Measurements from ENCODE around the gene FGF22. TPM values are rescaled to one million over a fixed set of nuclear protein-coding genes. Genes with fewer than 3 reads are reported as not detected.
"Not testable (repeated sequence)": the region's sequence is repeated elsewhere in the genome, so short reads cannot be mapped to it uniquely, and the experiment has no call there.

FGF22 gene
- total and polyA plus RNA-seq, 2 of the 4 experiments (the other 2 are of a cell fraction), result 0.14 TPM; not detected in 1

DNA sequence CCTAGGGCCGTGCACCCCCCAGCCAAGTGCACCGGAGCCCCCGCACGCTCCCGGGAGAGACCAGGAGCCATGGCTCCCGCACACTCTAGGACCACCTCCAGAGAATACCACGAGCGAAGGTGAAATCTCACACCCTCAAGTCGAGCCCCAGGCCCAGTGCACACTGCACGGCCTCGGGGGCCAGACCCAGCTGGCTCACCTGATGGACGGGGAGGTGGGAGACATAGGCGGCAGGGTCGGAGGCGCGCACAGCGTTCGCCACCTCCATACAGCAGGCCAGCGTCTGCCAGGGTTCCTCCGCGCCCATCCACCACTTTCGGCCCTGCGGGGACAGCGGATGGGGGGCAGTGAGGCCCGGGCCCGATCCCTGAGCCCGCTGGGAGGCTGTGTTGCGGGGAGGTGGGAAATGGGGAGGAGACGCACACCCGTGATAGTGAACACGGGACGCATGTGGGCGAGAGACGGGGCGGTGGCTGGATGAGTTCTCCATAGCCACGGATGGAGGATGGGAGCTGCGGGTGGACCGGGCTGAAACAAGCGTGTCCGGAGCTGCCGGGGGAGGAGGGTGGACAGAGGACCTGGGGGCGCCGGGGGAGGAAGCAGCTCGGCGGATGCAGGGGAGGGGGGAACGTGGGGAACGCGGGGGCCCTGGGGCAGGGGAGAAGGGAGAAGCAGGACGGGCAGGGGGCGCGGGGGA, 19.4 kb upstream of the FGF22 start:
- in situ Hi-C loops (cut with MboI; ENCODE audit: low sequenced_read_pairs), result no loop called here
- intact Hi-C loops (cut with micrococcal nuclease), result no loop called here
- Histone ChIP-seq H3K9ac (ENCODE audit: low read depth, low read length) (no peak overlapping the region), H3K27ac (ENCODE audit: insufficient read depth, low read length) (no peak overlapping the region), H2BK20ac (ENCODE audit: low read depth, low read length) (no peak overlapping the region), H3K4me2 (ENCODE audit: low read depth, low read length) (no peak overlapping the region), H3K79me1 (ENCODE audit: low read depth in 1 of 2, low read length in 2 of 2) (no peaks in the 10 kb centered on the region), H3K14ac (replicated peaks; ENCODE audit: low read depth, low read length) (no peak overlapping the region), H3K18ac (ENCODE audit: low read depth, low read length) (no peak overlapping the region), H2AFZ (replicated peaks; ENCODE audit: low read length, poor library complexity) (no peak overlapping the region), H2BK15ac (ENCODE audit: low read depth, low read length) (no peak overlapping the region), H3K4me1 (ENCODE audit: control insufficient read depth, insufficient read depth, low read length) (no peaks in the 10 kb centered on the region), H4K8ac (ENCODE audit: low read depth in 2 of 2, low read length in 2 of 2) (no peak overlapping the region), H2BK5ac (ENCODE audit: low read depth, low read length, poor library complexity, severe bottlenecking) (no peak overlapping the region), H4K20me1 (ENCODE audit: insufficient read depth, low read length) (peaks cover 3% of the 10 kb centered on the region), H3K9me3 (ENCODE audit: control insufficient read depth, insufficient read depth, low read length) (no peaks in the 10 kb centered on the region), H2AK5ac (ENCODE audit: low read depth, low read length) (no peak overlapping the region), H2BK120ac (ENCODE audit: low read depth, low read length) (no peak overlapping the region), H3K9me1 (ENCODE audit: insufficient read depth, low read length) (no peaks in the 10 kb centered on the region), H3K36me3 (ENCODE audit: control insufficient read depth, insufficient read depth, low read length) (peaks cover 45% of the 10 kb centered on the region), H3K56ac (ENCODE audit: extremely low read depth, insufficient read depth, low read length) (no peak overlapping the region), H2AK9ac (replicated peaks; ENCODE audit: low read depth, low read length, poor library complexity) (no peak overlapping the region), H3K27me3 (ENCODE audit: control insufficient read depth, insufficient read depth, low read length) (no peaks in the 10 kb centered on the region; the same call in 1 of the 2 replicates), H3K4ac (ENCODE audit: low read depth, low read length) (no peak overlapping the region), H4K91ac (ENCODE audit: insufficient read depth, low read depth, low read length) (no peak overlapping the region), H3K4me3 (ENCODE audit: insufficient read depth, low read depth, low read length) (no peak overlapping the region), H4K5ac (ENCODE audit: low read depth, low read length) (no peak overlapping the region), H3K23ac (ENCODE audit: low read depth, low read length) (no peak overlapping the region)
- ATAC-seq (ENCODE audit: low read depth), result no peak
- BruUV-seq (replicated peaks), result no TSS peak
- no peak for TF ChIP-seq MAFK (IDR thresholded peaks at IDR 0.05; ENCODE audit: low read depth, low read length)
- TF ChIP-seq BHLHE40 (IDR thresholded peaks at IDR 0.05; ENCODE audit: low read depth, low read length), result no peak
- no peak for TF ChIP-seq RAD21 (IDR thresholded peaks at IDR 0.05; ENCODE audit: low read length)
- no peak for TF ChIP-seq RCOR1 (IDR thresholded peaks at IDR 0.05; ENCODE audit: insufficient replicate concordance, low read length)
- 88% methylated on average over 11 of the region's 51 CpGs; no CpG with 5 or more reads in 1 of the 2 experiments for WGBS, 2 experiments (ENCODE audit: extremely low coverage in 2 of 2, insufficient read length in 1 of 2)
- DNase-seq, result no peak
- dilution Hi-C loops (cut with HindIII; ENCODE audit: low sequenced_read_pairs, unreplicated experiment), result no loop called here
- ChIA-PET POLR2A (ENCODE audit: unreplicated experiment) (no interaction called here), CTCF (no interaction called here)

GRCh38 chr19:621191-621590, 18.5 kb upstream of the FGF22 start:
- H2BK15ac ChIP-seq (ENCODE audit: low read depth, low read length); H3K4me1 ChIP-seq (ENCODE audit: control insufficient read depth, insufficient read depth, low read length); H3K18ac ChIP-seq (ENCODE audit: low read depth, low read length); in situ Hi-C loops (cut with MboI; ENCODE audit: low sequenced_read_pairs); H3K4me2 ChIP-seq (ENCODE audit: low read depth, low read length); H4K20me1 ChIP-seq (ENCODE audit: insufficient read depth, low read length); intact Hi-C loops (cut with micrococcal nuclease); H2AK9ac ChIP-seq (replicated peaks; ENCODE audit: low read depth, low read length, poor library complexity); H2BK5ac ChIP-seq (ENCODE audit: low read depth, low read length, poor library complexity, severe bottlenecking); H3K56ac ChIP-seq (ENCODE audit: extremely low read depth, insufficient read depth, low read length); POLR2A ChIA-PET (ENCODE audit: unreplicated experiment); H3K4me3 ChIP-seq (ENCODE audit: insufficient read depth, low read depth, low read length); H3K27me3 ChIP-seq (ENCODE audit: control insufficient read depth, insufficient read depth, low read length); dilution Hi-C loops (cut with HindIII; ENCODE audit: low sequenced_read_pairs, unreplicated experiment); DNase-seq; BruUV-seq (replicated peaks); H4K5ac ChIP-seq (ENCODE audit: low read depth, low read length); H3K9ac ChIP-seq (ENCODE audit: low read depth, low read length); CTCF ChIA-PET; H2AK5ac ChIP-seq (ENCODE audit: low read depth, low read length); H3K4ac ChIP-seq (ENCODE audit: low read depth, low read length); H2BK20ac ChIP-seq (ENCODE audit: low read depth, low read length); H3K14ac ChIP-seq (replicated peaks; ENCODE audit: low read depth, low read length); H3K79me1 ChIP-seq (ENCODE audit: low read depth in 1 of 2, low read length in 2 of 2); H3K9me3 ChIP-seq (ENCODE audit: control insufficient read depth, insufficient read depth, low read length); H4K8ac ChIP-seq (ENCODE audit: low read depth in 2 of 2, low read length in 2 of 2); H2AFZ ChIP-seq (replicated peaks; ENCODE audit: low read length, poor library complexity); ATAC-seq (ENCODE audit: low read depth); H4K91ac ChIP-seq (ENCODE audit: insufficient read depth, low read depth, low read length); H3K27ac ChIP-seq (ENCODE audit: insufficient read depth, low read length); H2BK120ac ChIP-seq (ENCODE audit: low read depth, low read length); H3K9me1 ChIP-seq (ENCODE audit: insufficient read depth, low read length); H3K23ac ChIP-seq (ENCODE audit: low read depth, low read length): not testable (repeated sequence)
- H3K36me3 ChIP-seq (ENCODE audit: control insufficient read depth, insufficient read depth, low read length), result peaks cover 48% of the 10 kb centered on the region
- 100% methylated on average over 23 of the region's 48 CpGs; no CpG with 5 or more reads in 1 of the 2 experiments for WGBS, 2 experiments (ENCODE audit: extremely low coverage in 2 of 2, insufficient read length in 1 of 2)

Data from IMR-90 (cell line).